Central memory CD8-positive, alpha-beta T cell (primary cell): ENCODE results near the gene ATM.

Experiments
- ATAC-seq: fragments of 150-1000 bp; cut with Tn5 transposase; replicated peaks from 2 replicates; pipeline ENCODE4 v1.10.0; 2022; ENCODE audit warnings: mild to moderate bottlenecking, moderate FRiP score, moderate number of reproducible peaks; ENCODE audit not compliant: poor library complexity, severe bottlenecking; ENCODE audit errors: extremely low read depth
- DNase-seq, 2 donors: peaks; one replicate each; pipeline ENCODE4 v3.0.0; 2021; ENCODE audit warnings: low spot score in 2 of 2
- H3K27ac Mint-ChIP-seq: one replicate; pipeline ENCODE4 v1.8.0; 2022; ENCODE audit warnings: low read depth, mild to moderate bottlenecking, moderate library complexity, mixed read lengths
- H3K27me3 Mint-ChIP-seq: one replicate; pipeline ENCODE4 v1.8.0; 2022; ENCODE audit warnings: mixed read lengths
- H3K36me3 Mint-ChIP-seq: one replicate; pipeline ENCODE4 v1.8.0; 2022; ENCODE audit warnings: mild to moderate bottlenecking, moderate library complexity, mixed read lengths; ENCODE audit not compliant: insufficient read depth
- H3K4me1 Mint-ChIP-seq: one replicate; pipeline ENCODE4 v1.8.0; 2022; ENCODE audit warnings: mixed read lengths
- H3K4me3 Mint-ChIP-seq: one replicate; pipeline ENCODE4 v1.8.0; 2022; ENCODE audit warnings: mild to moderate bottlenecking, moderate library complexity, mixed read lengths
- H3K9me3 Mint-ChIP-seq: one replicate; pipeline ENCODE4 v1.8.0; 2022; ENCODE audit warnings: mixed read lengths

The ATM gene

GRCh38 chr11:108207683-108208060, 15.2 kb upstream of the ATM start:
- peaks cover 51% of the 10 kb centered on the region for H3K4me1 Mint-ChIP-seq
- peaks cover 57% of the 10 kb centered on the region for H3K36me3 Mint-ChIP-seq
- peaks cover 5% of the 10 kb centered on the region for H3K9me3 Mint-ChIP-seq
- DNase-seq (no peak), ATAC-seq (no peak)
- no peak overlapping the region for H3K4me3 Mint-ChIP-seq
- no peak overlapping the region for H3K27ac Mint-ChIP-seq
- no peaks in the 10 kb centered on the region for H3K27me3 Mint-ChIP-seq

- Mint-ChIP-seq H3K9me3 (no peaks in the 10 kb centered on the region), H3K4me1 (peaks cover 61% of the 10 kb centered on the region), H3K27ac (no peak overlapping the region), H3K4me3 (peak overlapping the region; percentile 6), H3K36me3 (peaks cover 63% of the 10 kb centered on the region), H3K27me3 (no peaks in the 10 kb centered on the region)
- DNase-seq (no peak), ATAC-seq (no peak)
Measured at GRCh38 chr11:108210441-108210840, 12.4 kb upstream of the ATM start.

GRCh38 chr11:108213784-108214183, 9.1 kb upstream of the ATM start:
- Mint-ChIP-seq H3K4me3 (no peak overlapping the region), H3K27ac (no peak overlapping the region), H3K36me3 (peaks cover 49% of the 10 kb centered on the region), H3K9me3 (no peaks in the 10 kb centered on the region), H3K4me1 (peaks cover 73% of the 10 kb centered on the region), H3K27me3 (no peaks in the 10 kb centered on the region)
- no peak for ATAC-seq
- no peak for DNase-seq

- Mint-ChIP-seq H3K27ac (peak overlapping the region; percentile 41), H3K4me3 (peak overlapping the region; percentile 40), H3K9me3 (no peaks in the 10 kb centered on the region), H3K4me1 (peaks cover 79% of the 10 kb centered on the region), H3K27me3 (no peaks in the 10 kb centered on the region), H3K36me3 (peaks cover 33% of the 10 kb centered on the region)
- DNase-seq: no peak
- no peak for ATAC-seq
Measured at GRCh38 chr11:108216988-108217387, 5.9 kb upstream of the ATM start.

- no peak overlapping the region for H3K4me3 Mint-ChIP-seq
- H3K27ac Mint-ChIP-seq: peak overlapping the region; percentile 68
- ATAC-seq (no peak), DNase-seq (no peak)
- H3K27me3 Mint-ChIP-seq: no peaks in the 10 kb centered on the region
- no peaks in the 10 kb centered on the region for H3K9me3 Mint-ChIP-seq
- H3K36me3 Mint-ChIP-seq: peaks cover 21% of the 10 kb centered on the region
- peaks cover 77% of the 10 kb centered on the region for H3K4me1 Mint-ChIP-seq
Measured at GRCh38 chr11:108218455-108218854, 4.4 kb upstream of the ATM start.

- ATAC-seq (no peak), DNase-seq (no peak)
- Mint-ChIP-seq H3K9me3 (no peaks in the 10 kb centered on the region), H3K27me3 (no peaks in the 10 kb centered on the region), H3K4me3 (no peak overlapping the region), H3K27ac (no peak overlapping the region), H3K36me3 (peaks cover 16% of the 10 kb centered on the region), H3K4me1 (peaks cover 70% of the 10 kb centered on the region)
Measured at GRCh38 chr11:108218912-108219783, 3.7 kb upstream of the ATM start.

GRCh38 chr11:108220721-108221336, 2.0 kb upstream of the ATM start:
- Mint-ChIP-seq H3K4me1 (peaks cover 55% of the 10 kb centered on the region), H3K9me3 (no peaks in the 10 kb centered on the region), H3K36me3 (peaks cover 23% of the 10 kb centered on the region), H3K4me3 (no peak overlapping the region), H3K27me3 (no peaks in the 10 kb centered on the region), H3K27ac (no peak overlapping the region)
- ATAC-seq: no peak
- DNase-seq: no peak

GRCh38 chr11:108221371-108221770, 1.5 kb upstream of the ATM start:
- H3K36me3 Mint-ChIP-seq: peaks cover 26% of the 10 kb centered on the region
- DNase-seq (no peak), ATAC-seq (no peak)
- no peak overlapping the region for H3K4me3 Mint-ChIP-seq
- peaks cover 54% of the 10 kb centered on the region for H3K4me1 Mint-ChIP-seq
- no peaks in the 10 kb centered on the region for H3K9me3 Mint-ChIP-seq
- no peak overlapping the region for H3K27ac Mint-ChIP-seq
- H3K27me3 Mint-ChIP-seq: no peaks in the 10 kb centered on the region

GRCh38 chr11:108221911-108222573, 825 bp upstream of the ATM start:
- Mint-ChIP-seq H3K36me3 (peaks cover 30% of the 10 kb centered on the region), H3K4me1 (peaks cover 54% of the 10 kb centered on the region), H3K9me3 (no peaks in the 10 kb centered on the region), H3K27me3 (no peaks in the 10 kb centered on the region), H3K27ac (no peak overlapping the region), H3K4me3 (no peak overlapping the region)
- DNase-seq (peak in 1 of 2 donors; percentile 28), ATAC-seq (peak; percentile 5)

GRCh38 chr11:108223348-108224149, 682 bp downstream of the ATM start:
- Mint-ChIP-seq H3K27ac (no peak overlapping the region), H3K36me3 (peaks cover 32% of the 10 kb centered on the region), H3K4me1 (peaks cover 49% of the 10 kb centered on the region), H3K4me3 (no peak overlapping the region), H3K9me3 (no peaks in the 10 kb centered on the region), H3K27me3 (no peaks in the 10 kb centered on the region)
- ATAC-seq (peak; percentile 7), DNase-seq (no peak)

GRCh38 chr11:108224366-108224765, 1.5 kb downstream of the ATM start:
- H3K4me1 Mint-ChIP-seq: peaks cover 45% of the 10 kb centered on the region
- no peaks in the 10 kb centered on the region for H3K9me3 Mint-ChIP-seq
- H3K27ac Mint-ChIP-seq: no peak overlapping the region
- no peak for DNase-seq
- no peak for ATAC-seq
- peaks cover 34% of the 10 kb centered on the region for H3K36me3 Mint-ChIP-seq
- H3K4me3 Mint-ChIP-seq: no peak overlapping the region
- no peaks in the 10 kb centered on the region for H3K27me3 Mint-ChIP-seq
